CD4-positive, alpha-beta T cell treated with Interleukin-15 for 4 hours (primary cell): ENCODE results near the gene PCSK5.
"Not testable (repeated sequence)": the region's sequence is repeated elsewhere in the genome, so short reads cannot be mapped to it uniquely, and the experiment has no call there.

Experiments
- DNase-seq: peaks from one replicate; pipeline ENCODE4 v3.0.0-alpha.2; 2020; ENCODE audit warnings: low spot score

PCSK5 gene

GRCh38 chr9:75963321-75963720, 72.8 kb downstream of the PCSK5 start:
- not testable (repeated sequence) for DNase-seq

- DNase-seq = no peak
Measured at GRCh38 chr9:75964427-75964826, 74.0 kb downstream of the PCSK5 start.

DNA sequence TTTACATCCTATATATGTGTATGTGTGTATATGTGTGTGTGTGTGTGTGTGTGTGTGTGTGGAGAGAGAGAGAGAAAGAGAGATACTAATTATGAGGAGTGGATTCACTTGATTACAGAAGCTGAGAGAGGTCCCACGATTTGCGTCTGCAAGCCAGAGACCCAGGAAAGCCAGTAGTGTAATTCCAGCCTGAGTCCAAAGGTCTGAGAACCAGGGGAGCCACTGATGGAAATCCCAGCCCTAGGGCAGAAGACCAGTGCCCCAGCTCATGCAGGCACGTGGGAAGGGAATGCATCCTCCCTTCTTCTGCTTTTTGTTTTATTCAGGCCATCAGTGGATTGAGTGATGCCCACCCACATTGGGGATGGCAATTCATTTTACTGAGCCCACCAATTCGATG, 74.8 kb downstream of the PCSK5 start:
- DNase-seq = no peak

DNA sequence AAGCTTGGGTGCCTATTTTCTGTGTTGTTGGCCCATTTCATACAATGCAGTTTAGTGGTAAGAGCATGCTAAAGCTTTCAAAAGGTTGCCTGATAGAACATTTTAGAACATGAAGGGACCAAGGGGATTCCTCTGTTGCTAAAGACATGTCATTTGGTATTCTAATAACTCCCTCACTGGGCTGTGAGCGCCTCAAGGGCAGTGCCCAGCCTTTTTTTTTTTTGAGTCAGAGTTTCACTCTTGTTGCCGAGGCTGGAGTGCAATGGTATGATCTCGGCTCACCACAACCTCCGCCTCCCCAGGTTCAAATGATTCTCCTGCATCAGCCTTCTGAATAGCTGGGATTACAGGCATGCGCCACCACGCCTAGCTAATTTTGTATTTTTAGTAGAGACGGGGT, 77.1 kb downstream of the PCSK5 start:
- no peak for DNase-seq

- no peak for DNase-seq
Measured at GRCh38 chr9:75974016-75974766, 83.7 kb downstream of the PCSK5 start.

GRCh38 chr9:75975071-75975470, 84.6 kb downstream of the PCSK5 start:
- no peak for DNase-seq

GRCh38 chr9:75976549-75976948, 86.1 kb downstream of the PCSK5 start:
- DNase-seq = no peak

GRCh38 chr9:75979362-75979761, 88.9 kb downstream of the PCSK5 start:
- DNase-seq = no peak

DNA sequence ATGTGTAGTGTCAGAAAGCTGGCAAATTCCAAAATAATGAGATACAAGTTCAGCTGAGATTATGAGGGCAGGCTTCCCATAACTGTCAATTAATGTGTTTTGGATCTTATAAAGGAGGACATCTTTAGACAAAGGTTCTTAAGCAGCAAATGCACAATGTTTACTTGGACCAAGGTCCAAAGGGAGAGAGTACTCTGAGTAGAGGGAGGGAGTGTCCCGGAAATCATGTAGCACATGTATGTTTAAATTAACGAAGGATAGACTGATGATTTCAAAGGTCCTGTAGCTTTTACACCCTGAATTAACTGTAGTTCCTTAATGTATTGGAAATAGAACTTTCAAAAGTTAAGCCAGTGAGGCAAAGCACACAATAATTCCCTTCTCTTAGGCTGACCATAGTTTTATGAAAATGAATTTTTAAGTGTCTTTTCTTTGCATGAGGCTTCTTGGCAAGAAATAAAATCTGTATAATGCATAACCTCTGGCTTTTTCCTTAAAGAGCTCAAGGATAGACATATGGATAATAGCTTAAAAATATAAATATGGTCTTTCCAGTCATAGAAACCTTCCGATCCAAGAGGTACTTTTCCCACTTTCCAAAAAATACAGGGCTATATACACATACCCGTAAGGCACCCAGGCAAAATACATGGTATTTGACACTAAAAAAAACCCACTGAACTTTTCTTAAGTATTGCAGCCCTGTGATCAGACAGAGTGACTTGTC, 93.0 kb downstream of the PCSK5 start:
- no peak for DNase-seq

GRCh38 chr9:75985515-75985914, 95.0 kb downstream of the PCSK5 start:
- DNase-seq = no peak

GRCh38 chr9:75988663-75989062, 98.2 kb downstream of the PCSK5 start:
- DNase-seq = no peak

DNA sequence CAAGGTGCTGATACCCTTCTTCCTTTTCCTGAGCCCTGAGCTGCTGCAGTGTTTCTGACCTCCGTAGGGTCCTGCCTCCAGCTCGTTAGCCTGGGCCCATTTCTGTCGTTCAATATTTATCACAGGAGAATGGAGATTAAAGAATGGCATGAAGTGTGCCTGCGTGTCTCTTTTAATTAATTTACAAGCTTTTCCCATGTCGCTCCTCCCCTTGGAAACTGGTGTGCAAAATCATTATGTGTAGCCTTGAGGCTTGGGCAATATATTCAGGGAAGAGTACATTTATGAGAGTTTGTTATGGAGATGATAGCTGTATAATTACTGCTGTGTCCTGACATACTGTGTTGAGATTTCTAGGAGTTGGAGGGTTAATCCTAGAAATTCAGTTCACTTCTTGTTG, 99.7 kb downstream of the PCSK5 start:
- DNase-seq = no peak

DNA sequence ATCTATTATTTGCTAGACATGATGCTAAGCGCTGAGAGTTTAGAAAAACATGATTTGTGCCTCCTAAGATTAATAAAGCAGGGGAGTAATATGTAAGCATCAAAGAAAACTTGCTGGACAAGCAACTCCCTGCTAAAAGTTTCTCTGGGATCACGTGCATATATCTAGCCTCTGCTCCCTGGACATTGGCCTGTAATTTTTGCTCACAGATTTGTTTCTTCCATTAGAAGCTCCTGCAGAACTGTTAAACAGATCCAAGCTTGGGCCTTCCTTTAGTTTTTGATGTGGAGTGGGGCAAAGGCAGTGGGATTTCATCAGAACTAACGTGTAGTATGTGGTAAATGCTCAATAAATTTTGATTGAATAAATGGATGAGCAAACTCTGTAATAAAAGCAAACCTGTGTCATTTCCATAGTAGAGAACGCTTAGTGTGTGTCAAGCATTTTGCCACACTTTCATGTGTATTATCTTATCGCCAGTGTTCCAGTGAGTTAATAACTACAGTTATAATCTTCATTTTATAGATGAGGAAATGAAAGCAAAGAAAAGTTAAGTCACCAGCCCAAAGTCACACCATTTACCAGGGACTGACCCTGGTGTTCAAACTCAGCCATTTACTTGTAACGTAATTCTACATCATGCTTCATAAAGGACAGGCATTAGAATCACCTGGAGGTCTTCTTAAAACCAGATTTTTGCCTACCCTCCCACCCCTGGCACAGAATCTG, 100.3 kb downstream of the PCSK5 start:
- DNase-seq = no peak

GRCh38 chr9:75992482-75993206, 102.2 kb downstream of the PCSK5 start:
- no peak for DNase-seq

DNA sequence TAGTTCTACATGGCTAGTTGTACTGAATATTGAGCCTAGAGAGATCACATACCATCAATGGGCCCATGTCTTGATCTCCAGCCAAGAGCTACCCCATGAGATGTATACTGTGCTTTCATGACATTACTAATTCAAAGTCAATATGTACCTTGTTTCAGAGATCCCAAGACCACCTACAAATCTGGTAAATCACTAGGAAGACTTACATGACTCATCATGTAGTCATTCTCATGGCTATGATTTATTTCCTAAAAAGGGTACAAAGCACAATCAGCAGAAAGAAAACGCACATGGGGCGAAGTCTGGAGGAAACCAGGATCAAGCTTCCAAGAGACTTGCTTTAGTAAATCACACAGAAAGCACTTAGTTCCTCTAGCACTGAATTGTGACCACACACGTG, 103.0 kb downstream of the PCSK5 start:
- DNase-seq = no peak

DNA sequence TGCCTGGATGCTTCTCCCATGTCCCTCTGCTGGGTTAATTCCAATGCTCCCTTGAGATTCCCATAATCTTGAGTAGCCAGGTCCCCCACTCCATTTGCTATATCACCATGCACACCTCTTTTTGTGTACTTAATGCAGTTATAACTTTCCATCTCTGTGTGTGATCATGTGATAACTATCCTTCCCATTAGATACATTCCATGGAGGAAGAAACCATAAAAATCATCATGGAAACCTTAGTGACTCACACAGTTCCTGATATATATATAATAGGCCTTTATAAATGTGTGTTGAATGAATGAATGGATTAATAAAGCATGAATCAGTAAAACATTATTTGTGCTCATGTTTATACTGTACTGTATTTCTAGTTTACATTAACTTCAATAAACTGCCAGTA, 104.6 kb downstream of the PCSK5 start:
- DNase-seq = no peak

GRCh38 chr9:75996726-75997125, 106.3 kb downstream of the PCSK5 start:
- no peak for DNase-seq

- no peak for DNase-seq
Measured at GRCh38 chr9:75997206-75997605, 106.7 kb downstream of the PCSK5 start.

DNA sequence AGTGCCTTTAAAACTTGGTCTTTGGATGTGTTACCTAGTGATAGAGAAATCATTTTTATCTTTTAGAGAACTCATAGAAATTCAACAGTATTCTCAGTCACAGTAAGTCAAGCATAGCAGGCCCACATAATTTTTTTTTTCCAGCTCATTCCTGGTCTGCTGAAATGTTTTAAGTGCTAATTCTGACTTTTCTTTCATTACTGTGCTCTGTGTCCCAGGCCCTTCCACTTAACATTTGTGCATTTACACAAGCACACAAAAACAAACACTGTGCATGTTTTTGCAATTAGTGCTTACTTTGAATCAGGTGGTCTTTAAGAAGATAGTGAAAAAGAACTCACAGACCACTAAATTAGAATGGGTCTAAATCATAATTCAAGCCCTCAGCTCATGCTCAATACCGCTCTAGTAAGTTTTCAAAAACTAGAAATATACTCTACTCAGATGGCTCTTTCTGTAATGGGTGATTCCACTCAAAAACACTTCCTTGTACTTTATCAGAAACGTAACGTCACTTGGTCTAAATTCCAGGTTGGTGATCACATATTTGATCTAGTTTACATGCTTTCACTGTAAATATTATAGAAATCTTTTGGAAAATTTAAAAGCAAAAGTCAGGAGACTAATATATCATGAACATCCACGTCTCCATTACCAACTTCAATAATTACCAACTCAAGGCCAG, 107.8 kb downstream of the PCSK5 start:
- DNase-seq = no peak

DNA sequence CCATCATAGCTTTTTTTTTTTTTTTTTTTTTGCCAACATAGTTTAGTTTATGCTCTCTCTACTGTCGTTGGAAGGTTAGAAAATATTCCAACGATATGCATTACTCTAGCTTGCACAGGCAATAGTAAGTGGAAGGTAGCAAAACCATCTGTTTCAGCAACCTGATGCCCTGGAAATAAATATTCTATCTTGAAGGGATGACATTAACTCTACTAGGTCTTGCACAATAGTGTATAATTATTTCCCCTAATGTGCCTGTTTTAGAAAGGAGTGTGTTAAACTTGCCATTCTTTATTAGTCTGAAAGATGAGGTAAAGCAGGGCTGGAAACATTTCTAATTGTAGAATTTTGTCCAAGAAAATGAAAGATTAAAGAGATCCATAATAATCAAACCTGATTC, 111.0 kb downstream of the PCSK5 start:
- no peak for DNase-seq

DNA sequence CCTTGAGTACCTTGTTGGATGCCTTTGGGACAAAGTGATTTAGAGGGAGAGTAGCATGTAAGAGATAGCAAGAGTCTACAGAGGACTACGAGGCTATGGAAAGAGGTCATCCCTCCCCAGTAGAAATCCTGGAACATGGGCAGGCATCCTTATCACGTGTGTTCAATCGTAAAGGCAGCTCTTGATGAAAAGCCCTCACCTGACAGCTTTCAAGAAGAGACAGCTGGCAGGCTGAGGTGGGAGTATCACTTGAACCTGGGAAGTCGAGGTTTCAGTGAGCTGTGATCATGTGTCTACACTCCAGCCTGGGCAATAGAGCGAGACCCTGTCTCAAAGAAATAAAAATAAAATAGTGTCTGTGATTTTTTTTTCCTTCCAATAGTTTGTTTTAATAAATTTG, 112.6 kb downstream of the PCSK5 start:
- DNase-seq = no peak

DNA sequence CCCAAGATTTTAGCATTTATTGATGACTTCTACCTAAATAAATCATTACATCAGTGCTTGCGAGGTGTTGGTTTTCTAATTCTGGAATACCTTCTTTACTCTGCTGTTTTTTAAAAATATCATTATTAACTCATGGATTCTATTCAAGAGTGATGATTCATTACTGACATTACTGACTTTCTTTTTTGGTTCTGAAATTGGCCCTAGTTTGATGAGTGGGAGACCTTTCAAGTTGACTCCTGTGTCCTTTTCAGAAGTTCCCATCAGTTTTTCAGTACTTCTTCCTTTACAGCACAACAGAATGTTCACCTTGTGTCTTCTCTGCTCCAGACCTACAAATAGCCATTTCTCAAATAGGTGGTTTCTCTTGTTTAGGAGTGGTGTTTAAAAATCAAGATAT, 114.1 kb downstream of the PCSK5 start:
- no peak for DNase-seq
